Smooth muscle cell (in vitro differentiated cells): ENCODE results near the gene CNKSR3. TPM values are rescaled to one million over a fixed set of nuclear protein-coding genes. Genes with fewer than 3 reads are reported as not detected.

Source experiments
- DNase-seq: peaks from one replicate; lab custom pipeline; 2025; ENCODE audit not compliant: unreplicated experiment; lab: John Stamatoyannopoulos, UW
- H2AFZ ChIP-seq: fragments of 200-600 bp; sonication (generic); 2 replicates; pipeline ENCODE4 v1.6.0; 2016; ENCODE audit warnings: antibody characterized with exemption, low read depth, mild to moderate bottlenecking
- H3F3A ChIP-seq: fragments of 200-600 bp; sonication (generic); 2 replicates; pipeline ENCODE4 v1.6.0; 2017; ENCODE audit warnings: antibody characterized with exemption, low read depth
- H3K27ac ChIP-seq: fragments of 200-600 bp; sonication (generic); 2 replicates; pipeline ENCODE4 v1.5.1; 2016; ENCODE audit warnings: low read depth, mild to moderate bottlenecking
- H3K27me3 ChIP-seq: fragments of 200-600 bp; sonication (generic); 2 replicates; pipeline ENCODE4 v1.6.1; 2016; ENCODE audit warnings: low read depth, mild to moderate bottlenecking
- H3K36me3 ChIP-seq: fragments of 200-600 bp; sonication (generic); 2 replicates; pipeline ENCODE4 v1.5.1; 2016; ENCODE audit warnings: low read depth
- H3K4me1 ChIP-seq: fragments of 200-600 bp; sonication (generic); 2 replicates; pipeline ENCODE4 v1.5.1; 2016; ENCODE audit warnings: low read depth
- H3K4me2 ChIP-seq: fragments of 200-600 bp; sonication (generic); 2 replicates; pipeline ENCODE4 v1.6.0; 2016; ENCODE audit warnings: mild to moderate bottlenecking
- H3K4me3 ChIP-seq: fragments of 200-600 bp; sonication (generic); 2 replicates; pipeline ENCODE4 v1.5.1; 2016; ENCODE audit warnings: mild to moderate bottlenecking
- H3K79me2 ChIP-seq: fragments of 200-600 bp; sonication (generic); 2 replicates; pipeline ENCODE4 v1.6.0; 2016; ENCODE audit warnings: low read depth, mild to moderate bottlenecking
- H3K9ac ChIP-seq: fragments of 200-600 bp; sonication (generic); 2 replicates; pipeline ENCODE4 v1.6.0; 2016; ENCODE audit warnings: low read depth
- H3K9me3 ChIP-seq: fragments of 200-600 bp; sonication (generic); replicated peaks from 2 replicates; pipeline ENCODE4 v1.5.1; 2016; ENCODE audit warnings: low read depth
- H4K20me1 ChIP-seq: fragments of 200-600 bp; sonication (generic); 2 replicates; pipeline ENCODE4 v1.6.0; 2016; ENCODE audit warnings: low read depth
- CTCF ChIP-seq: fragments of 200-600 bp; sonication (generic); IDR thresholded peaks from 2 replicates; pipeline ENCODE4 v1.5.1; 2017; ENCODE audit warnings: borderline replicate concordance, mild to moderate bottlenecking, antibody characterized with exemption; ENCODE audit not compliant: insufficient read depth, poor library complexity, severe bottlenecking
- WGBS: methylation state at CpG from one replicate; pipeline ENCODE4 v1.1.7; 2016; ENCODE audit warnings: low lambda C conversion rate; 5-methylcytosine and 5-hydroxymethylcytosine counted together
- polyA plus RNA-seq: library from polyadenylated mRNA; unstranded; fragments of >200 nt; fragmentation: Nextera tagmentation; extraction: Ambion mirVana; gene quantifications from 2 replicates; pipeline ENCODE4 v1.2.1, GENCODE V29; 2016
- total RNA-seq: library from RNA; depleted of rRNA; stranded (reverse); fragments of >200 nt; gene quantifications from 2 replicates; pipeline ENCODE4 v1.2.3, GENCODE V29; 2014

Gene CNKSR3
- total and polyA plus RNA-seq, 2 experiments from 2014 or later = 5.0 to 5.5 TPM

GRCh38 chr6:154403788-154404187, 106.7 kb downstream of the CNKSR3 start:
- H3K4me1 ChIP-seq = no peaks in the 10 kb centered on the region
- H3K27me3 ChIP-seq = no peaks in the 10 kb centered on the region
- peak overlapping the region; percentile 85 for H3K27ac ChIP-seq
- peaks cover 14% of the 10 kb centered on the region for H3F3A ChIP-seq
- H3K9ac ChIP-seq = no peak overlapping the region
- no peak overlapping the region for H3K4me3 ChIP-seq
- H4K20me1 ChIP-seq = no peaks in the 10 kb centered on the region
- WGBS = 79% methylated on average over 4 of the region's 4 CpGs
- no peak for TF ChIP-seq CTCF
- no peaks in the 10 kb centered on the region for H3K9me3 ChIP-seq
- H3K4me2 ChIP-seq = no peak overlapping the region
- no peaks in the 10 kb centered on the region for H3K79me2 ChIP-seq
- H2AFZ ChIP-seq = no peak overlapping the region
- no peak for DNase-seq
- H3K36me3 ChIP-seq = no peaks in the 10 kb centered on the region

- H3K4me3 ChIP-seq = no peak overlapping the region
- H3K27me3 ChIP-seq = no peaks in the 10 kb centered on the region
- H2AFZ ChIP-seq = no peak overlapping the region
- peaks cover 19% of the 10 kb centered on the region for H3F3A ChIP-seq
- peak overlapping the region; percentile 26 for H3K4me2 ChIP-seq
- no peak for TF ChIP-seq CTCF
- 90% methylated on average over 6 of the region's 6 CpGs for WGBS
- H3K9ac ChIP-seq = no peak overlapping the region
- H3K9me3 ChIP-seq = no peaks in the 10 kb centered on the region
- H4K20me1 ChIP-seq = no peaks in the 10 kb centered on the region
- no peaks in the 10 kb centered on the region for H3K4me1 ChIP-seq
- no peaks in the 10 kb centered on the region for H3K79me2 ChIP-seq
- H3K27ac ChIP-seq = no peak overlapping the region
- H3K36me3 ChIP-seq = no peaks in the 10 kb centered on the region
- DNase-seq = no peak
These were observed 108.3 kb downstream of the CNKSR3 start for GRCh38 chr6:154402081-154402780.

GRCh38 chr6:154399097-154399496, 111.4 kb downstream of the CNKSR3 start:
- H3K27me3 ChIP-seq = no peaks in the 10 kb centered on the region
- no peaks in the 10 kb centered on the region for H4K20me1 ChIP-seq
- 31% methylated on average over 5 of the region's 5 CpGs for WGBS
- DNase-seq = no peak
- no peaks in the 10 kb centered on the region for H3K9me3 ChIP-seq
- H3K79me2 ChIP-seq = no peaks in the 10 kb centered on the region
- H3K4me2 ChIP-seq = peak overlapping the region; percentile 6
- no peak overlapping the region for H2AFZ ChIP-seq
- no peak overlapping the region for H3K4me3 ChIP-seq
- no peak overlapping the region for H3K27ac ChIP-seq
- H3F3A ChIP-seq = peaks cover 19% of the 10 kb centered on the region
- no peak overlapping the region for H3K9ac ChIP-seq
- TF ChIP-seq CTCF = no peak
- no peaks in the 10 kb centered on the region for H3K36me3 ChIP-seq
- no peaks in the 10 kb centered on the region for H3K4me1 ChIP-seq

- Histone ChIP-seq H3K9ac (no peak overlapping the region), H3K79me2 (no peaks in the 10 kb centered on the region), H3K4me2 (no peak overlapping the region), H3K4me1 (no peaks in the 10 kb centered on the region), H3K4me3 (no peak overlapping the region), H3F3A (peaks cover 19% of the 10 kb centered on the region), H3K27me3 (no peaks in the 10 kb centered on the region), H2AFZ (no peak overlapping the region), H4K20me1 (no peaks in the 10 kb centered on the region), H3K36me3 (no peaks in the 10 kb centered on the region), H3K9me3 (no peaks in the 10 kb centered on the region), H3K27ac (no peak overlapping the region)
- no peak for DNase-seq
- no peak for TF ChIP-seq CTCF
- 97% methylated on average over 9 of the region's 9 CpGs for WGBS
These were observed 112.8 kb downstream of the CNKSR3 start for GRCh38 chr6:154397491-154398195.
